GM18526 (cell line): ENCODE measurements around the gene ADRB1.

Experiments used
- POLR2A ChIP-seq: IDR thresholded peaks from 3 replicates; pipeline ENCODE4 v1.6.1; 2011; ENCODE audit not compliant: insufficient read length; ENCODE audit errors: extremely low read depth

The ADRB1 gene

DNA sequence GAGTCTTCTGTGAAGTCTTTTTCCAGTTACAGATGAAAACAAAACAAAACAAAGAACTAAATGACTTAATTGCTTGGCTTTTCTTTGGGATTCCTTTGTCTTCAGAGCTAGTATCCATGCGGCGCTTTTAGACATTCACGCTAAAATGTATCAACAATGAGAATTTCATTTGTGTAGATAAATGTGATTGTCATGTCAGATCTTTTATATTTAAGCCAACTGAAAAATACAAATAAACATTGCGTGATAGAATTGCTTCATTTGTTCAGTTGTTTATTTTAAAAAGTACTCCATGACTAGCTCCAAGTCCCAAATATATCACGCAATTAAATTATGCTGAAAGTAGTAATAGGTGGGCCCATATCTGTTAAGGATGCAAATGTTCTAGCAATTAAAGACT is 7.9 kb upstream of the ADRB1 start:
- no peak for TF ChIP-seq POLR2A

DNA sequence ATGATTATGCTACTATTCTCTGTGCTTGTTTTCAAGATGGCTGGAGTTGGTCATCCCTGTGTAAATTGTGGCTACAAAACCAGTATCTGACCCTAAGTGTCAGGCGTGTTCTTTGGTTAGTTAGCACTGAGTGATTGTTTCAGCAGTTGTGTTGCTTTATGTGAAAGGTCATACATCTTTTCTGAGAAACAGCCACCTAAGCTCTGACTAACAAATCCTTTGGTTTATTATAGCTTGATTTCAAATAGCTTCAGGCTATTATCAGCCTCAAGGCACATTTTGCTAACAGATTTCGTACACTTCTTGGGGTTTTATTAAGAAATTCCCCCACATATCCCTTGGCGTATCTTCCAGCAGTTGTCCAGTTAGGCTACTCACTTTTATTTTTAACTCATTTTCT is 4.8 kb upstream of the ADRB1 start:
- no peak for TF ChIP-seq POLR2A

DNA sequence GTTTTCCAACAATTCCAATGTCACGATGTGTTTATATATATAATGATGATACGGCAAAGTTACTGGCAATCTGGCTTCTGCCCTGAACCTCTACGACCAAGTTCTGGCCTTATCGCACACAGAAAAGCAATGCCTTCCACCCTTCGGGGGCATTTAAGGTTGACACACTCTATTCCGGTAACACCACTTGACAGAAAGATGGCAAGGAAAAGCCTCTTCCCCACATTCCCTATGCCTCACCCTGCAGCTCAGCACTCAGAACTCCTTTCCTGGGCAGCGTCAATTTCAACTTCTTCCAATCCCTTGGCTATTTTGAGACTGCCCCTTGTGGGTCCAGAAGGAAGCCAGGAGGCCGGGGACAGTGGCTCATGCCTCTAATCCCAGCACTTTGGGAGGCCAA is 2.5 kb upstream of the ADRB1 start:
- TF ChIP-seq POLR2A: no peak

DNA sequence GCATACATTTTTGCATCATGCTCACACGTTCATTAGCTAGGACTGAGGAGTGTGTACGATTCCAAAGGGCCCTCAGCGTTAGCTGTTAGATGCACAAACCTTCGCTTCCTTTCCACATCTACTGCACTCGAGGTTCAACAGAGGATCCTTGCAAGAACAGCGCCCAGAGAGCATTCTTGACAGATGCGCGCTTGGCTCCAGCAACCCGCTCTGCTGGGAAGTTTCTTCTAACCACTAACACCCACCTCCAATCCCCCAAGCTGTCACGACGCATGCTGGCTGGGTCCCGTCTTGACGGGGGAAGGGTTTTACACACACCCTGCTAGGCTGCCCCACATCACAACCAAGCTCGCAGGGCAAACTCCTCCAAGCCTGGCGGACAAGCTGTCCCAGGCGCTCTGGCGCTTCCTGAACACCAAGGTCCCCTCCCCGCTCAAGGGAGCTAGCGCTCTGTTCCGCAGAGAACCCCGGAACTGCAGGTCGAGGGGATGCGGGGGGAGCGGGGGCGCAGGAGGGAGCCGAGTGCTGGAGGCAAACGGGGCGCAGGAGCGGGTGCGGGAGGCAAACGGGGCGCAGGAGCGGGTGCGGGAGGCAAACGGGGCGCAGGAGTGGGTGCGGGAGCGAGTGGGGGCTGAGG is 653 bp upstream of the ADRB1 start:
- TF ChIP-seq POLR2A: no peak

DNA sequence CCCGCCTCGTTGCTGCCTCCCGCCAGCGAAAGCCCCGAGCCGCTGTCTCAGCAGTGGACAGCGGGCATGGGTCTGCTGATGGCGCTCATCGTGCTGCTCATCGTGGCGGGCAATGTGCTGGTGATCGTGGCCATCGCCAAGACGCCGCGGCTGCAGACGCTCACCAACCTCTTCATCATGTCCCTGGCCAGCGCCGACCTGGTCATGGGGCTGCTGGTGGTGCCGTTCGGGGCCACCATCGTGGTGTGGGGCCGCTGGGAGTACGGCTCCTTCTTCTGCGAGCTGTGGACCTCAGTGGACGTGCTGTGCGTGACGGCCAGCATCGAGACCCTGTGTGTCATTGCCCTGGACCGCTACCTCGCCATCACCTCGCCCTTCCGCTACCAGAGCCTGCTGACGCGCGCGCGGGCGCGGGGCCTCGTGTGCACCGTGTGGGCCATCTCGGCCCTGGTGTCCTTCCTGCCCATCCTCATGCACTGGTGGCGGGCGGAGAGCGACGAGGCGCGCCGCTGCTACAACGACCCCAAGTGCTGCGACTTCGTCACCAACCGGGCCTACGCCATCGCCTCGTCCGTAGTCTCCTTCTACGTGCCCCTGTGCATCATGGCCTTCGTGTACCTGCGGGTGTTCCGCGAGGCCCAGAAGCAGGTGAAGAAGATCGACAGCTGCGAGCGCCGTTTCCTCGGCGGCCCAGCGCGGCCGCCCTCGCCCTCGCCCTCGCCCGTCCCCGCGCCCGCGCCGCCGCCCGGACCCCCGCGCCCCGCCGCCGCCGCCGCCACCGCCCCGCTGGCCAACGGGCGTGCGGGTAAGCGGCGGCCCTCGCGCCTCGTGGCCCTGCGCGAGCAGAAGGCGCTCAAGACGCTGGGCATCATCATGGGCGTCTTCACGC is 825 bp downstream of the ADRB1 start:
- TF ChIP-seq POLR2A: no peak

DNA sequence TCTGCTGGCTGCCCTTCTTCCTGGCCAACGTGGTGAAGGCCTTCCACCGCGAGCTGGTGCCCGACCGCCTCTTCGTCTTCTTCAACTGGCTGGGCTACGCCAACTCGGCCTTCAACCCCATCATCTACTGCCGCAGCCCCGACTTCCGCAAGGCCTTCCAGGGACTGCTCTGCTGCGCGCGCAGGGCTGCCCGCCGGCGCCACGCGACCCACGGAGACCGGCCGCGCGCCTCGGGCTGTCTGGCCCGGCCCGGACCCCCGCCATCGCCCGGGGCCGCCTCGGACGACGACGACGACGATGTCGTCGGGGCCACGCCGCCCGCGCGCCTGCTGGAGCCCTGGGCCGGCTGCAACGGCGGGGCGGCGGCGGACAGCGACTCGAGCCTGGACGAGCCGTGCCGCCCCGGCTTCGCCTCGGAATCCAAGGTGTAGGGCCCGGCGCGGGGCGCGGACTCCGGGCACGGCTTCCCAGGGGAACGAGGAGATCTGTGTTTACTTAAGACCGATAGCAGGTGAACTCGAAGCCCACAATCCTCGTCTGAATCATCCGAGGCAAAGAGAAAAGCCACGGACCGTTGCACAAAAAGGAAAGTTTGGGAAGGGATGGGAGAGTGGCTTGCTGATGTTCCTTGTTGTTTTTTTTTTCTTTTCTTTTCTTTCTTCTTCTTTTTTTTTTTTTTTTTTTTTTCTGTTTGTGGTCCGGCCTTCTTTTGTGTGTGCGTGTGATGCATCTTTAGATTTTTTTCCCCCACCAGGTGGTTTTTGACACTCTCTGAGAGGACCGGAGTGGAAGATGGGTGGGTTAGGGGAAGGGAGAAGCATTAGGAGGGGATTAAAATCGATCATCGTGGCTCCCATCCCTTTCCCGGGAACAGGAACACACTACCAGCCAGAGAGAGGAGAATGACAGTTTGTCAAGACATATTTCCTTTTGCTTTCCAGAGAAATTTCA is 1.7 kb downstream of the ADRB1 start:
- TF ChIP-seq POLR2A: no peak

DNA sequence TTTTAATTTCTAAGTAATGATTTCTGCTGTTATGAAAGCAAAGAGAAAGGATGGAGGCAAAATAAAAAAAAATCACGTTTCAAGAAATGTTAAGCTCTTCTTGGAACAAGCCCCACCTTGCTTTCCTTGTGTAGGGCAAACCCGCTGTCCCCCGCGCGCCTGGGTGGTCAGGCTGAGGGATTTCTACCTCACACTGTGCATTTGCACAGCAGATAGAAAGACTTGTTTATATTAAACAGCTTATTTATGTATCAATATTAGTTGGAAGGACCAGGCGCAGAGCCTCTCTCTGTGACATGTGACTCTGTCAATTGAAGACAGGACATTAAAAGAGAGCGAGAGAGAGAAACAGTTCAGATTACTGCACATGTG is 2.4 kb downstream of the ADRB1 start:
- TF ChIP-seq POLR2A: no peak

DNA sequence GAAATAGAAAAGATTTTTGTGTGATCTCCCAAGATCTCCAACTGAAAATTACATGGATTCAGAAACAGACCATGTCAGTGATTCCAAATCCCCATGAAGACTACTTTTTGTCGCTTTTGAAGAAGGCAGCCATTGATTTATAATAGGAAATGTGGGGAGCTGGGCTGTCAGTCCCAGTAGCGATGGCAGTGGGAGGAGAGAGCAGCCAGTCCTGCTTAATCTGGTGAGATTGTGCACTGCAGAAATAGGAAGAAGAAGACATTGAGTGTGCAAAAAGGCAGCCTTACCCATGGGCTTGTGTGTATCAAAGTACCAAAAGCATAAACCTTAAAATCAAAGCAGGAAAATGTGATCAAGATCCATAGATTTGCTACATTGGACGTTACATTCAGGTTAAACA is 4.8 kb downstream of the ADRB1 start:
- TF ChIP-seq POLR2A: no peak

DNA sequence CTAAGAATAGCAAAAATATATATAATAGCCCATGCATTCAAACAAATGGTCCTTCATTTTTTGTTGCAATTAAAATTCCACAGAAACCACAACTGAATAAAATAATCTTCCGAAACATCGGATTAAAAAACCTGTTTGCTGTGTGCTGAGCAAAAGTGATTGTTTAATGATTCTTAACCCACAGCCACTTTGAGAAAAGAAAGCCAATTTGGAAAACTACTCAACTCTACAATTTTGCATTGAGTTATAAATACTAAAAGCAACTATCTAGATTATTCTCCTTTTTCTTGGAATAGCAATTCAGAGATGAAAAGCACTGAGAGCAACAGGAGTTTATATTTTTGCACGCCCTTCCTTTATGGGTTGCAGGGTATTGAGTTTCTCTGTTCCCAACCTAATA is 8.0 kb downstream of the ADRB1 start:
- no peak for TF ChIP-seq POLR2A

DNA sequence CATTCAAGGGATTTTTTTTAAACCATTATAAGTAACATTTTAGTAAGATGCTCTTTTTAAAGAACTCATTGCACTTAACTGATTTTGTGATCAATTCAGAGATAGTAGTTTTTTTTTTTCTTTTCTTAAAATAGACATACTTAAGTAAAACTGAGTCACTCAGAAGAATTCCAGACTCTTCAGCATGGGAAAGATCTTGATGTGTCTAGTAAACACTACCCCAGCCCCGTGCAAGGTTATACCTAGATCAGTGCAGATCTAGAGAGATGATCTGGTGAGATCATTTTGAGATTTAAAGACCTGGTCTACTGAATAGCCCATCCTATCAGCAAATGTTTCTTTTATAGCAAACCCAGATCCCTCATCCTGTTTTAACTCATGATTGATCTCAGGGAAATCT is 8.6 kb downstream of the ADRB1 start:
- no peak for TF ChIP-seq POLR2A

DNA sequence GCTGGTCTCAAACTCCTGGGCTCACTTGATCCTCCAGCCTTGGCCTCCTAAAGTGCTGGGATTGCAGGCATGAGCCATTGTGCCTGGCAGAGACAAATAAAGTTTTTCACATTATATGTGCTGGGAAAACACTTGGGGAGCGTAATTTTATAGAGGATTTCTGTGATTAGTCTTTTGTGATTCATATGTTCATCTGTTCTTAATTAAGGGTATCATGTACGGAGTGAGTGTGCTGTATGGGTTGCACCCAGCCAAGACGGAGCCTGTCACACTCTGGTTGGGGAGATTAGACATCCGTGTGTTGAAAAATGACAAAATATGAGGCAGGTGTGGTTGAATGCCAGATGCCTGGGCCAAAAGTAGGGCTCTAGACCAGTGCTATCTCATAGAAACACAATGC is 10.3 kb downstream of the ADRB1 start:
- TF ChIP-seq POLR2A: no peak

DNA sequence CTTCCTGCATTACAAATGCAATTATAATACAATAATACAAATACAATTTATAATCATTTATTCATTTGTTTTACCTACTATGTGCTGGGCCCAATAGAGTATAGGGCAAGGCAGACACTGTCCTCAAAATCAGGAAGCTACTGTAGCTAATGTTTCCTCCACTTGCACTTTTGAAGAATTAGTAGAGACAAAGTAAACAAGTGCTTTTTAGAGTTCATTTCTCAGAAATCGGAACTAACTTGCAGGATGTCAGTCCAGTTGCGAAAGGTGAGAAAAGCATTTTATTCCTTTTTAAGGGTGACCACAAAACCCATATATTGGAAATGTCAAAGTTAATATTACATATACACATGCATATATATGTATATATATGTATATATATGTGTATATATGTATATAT is 14.2 kb downstream of the ADRB1 start:
- no peak for TF ChIP-seq POLR2A

DNA sequence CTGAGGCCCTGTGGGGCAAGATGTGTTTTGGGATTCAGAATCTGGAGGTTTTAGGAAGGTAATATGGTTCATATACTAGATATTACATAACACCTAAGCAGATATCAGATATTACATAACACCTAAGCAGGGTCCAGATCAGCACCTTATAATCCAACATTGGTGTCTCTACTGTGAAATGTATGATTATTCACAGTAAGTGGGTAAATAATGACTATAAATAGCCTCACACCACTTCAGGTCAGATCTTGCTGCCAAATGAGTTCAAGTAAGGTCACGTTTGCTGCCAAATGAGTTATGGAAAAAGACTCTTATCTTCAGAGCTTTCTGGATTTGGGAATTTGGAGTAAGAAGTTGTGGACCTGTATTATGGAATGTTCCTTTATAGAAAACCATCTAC is 14.6 kb downstream of the ADRB1 start:
- TF ChIP-seq POLR2A: no peak

DNA sequence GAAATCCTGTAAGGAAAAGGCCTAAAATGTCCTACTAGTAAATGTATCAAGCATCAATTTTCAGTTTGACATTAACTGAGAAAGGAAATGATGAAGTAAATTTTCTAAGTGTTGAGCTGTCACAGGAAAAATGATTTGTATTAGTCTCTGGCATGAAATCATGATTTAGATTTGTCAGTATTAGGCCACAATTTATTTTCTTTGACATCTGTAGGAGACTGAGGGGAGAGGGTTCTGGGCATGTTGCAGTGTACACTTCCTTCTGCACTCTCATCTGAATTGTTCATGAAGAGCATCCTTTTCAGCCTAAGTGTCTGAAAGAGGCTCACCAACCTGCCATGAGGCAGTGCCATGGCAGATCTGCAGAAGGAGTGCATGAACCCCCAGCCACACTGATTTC is 15.9 kb downstream of the ADRB1 start:
- TF ChIP-seq POLR2A: no peak

DNA sequence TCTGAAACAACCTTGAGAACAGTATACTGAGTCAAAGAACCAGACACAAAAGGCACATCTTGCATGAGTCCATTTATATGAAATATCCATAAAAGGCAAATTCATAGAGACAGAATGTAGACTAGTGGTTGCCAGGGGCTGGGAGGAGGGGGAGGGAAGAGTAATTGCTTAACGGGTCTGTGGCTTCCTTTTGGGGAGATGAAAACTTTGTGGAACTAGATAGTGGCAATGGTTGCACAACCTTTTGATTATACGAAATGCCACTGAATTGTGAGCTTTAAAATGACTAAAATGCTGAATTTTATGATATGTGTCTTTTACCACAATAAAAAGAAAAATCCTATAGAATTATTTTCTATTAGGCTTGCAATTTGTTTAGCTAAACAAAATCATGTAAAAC is 16.8 kb downstream of the ADRB1 start:
- TF ChIP-seq POLR2A: no peak

DNA sequence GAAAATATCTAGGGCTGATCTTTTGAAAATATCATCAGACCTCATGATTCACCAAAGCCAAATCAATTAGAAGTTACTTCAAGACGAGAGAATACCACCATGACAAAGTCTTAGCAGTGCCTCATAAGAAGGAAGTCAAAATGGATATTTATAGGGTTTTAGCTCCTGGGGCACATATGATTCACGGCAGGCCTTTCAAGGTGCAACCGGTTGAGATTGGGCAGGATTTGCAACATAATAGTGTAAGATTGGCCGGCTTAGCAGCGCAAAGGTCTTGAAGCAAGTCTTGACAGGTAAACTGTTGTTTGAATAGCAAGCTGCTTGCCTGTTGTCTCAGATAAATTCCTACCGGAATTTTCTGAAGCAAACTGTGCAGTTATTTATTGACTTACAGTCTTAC is 17.5 kb downstream of the ADRB1 start:
- no peak for TF ChIP-seq POLR2A

DNA sequence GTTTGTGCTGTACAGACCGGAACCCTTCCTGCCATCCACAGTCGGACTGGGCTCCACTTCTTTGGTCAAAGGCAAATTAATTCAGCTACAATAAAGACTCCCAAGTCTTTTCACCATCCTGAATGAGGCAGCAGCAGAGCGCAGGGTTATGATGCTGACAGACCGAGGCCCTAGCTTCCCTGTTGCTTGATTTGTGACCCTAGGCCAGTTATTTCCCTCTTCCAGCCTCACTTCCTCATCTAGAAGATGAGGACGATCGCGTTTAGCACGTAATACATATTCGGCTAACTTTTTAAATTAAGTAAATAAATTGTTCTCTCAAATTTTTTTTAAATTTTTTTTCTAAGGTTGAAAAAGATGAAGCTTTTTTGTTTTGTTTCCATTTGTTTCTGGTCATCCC is 18.1 kb downstream of the ADRB1 start:
- TF ChIP-seq POLR2A: no peak
